HG02852 (cell line): ENCODE data around the gene DTX2.
A peak's percentile ranks its signal among the peaks of the same experiment; 100 is the strongest.
"Not testable (repeated sequence)": the region's sequence is repeated elsewhere in the genome, so short reads cannot be mapped to it uniquely, and the experiment has no call there.

Experiments used
- ATAC-seq: cut with Tn5 transposase; IDR thresholded peaks from one replicate; pipeline ENCODE4 v1.9.1; 2021; ENCODE audit warnings: mild to moderate bottlenecking, moderate library complexity; ENCODE audit not compliant: unreplicated experiment

The DTX2 gene

GRCh38 chr7:76442664-76443446, 18.7 kb upstream of the DTX2 start:
- ATAC-seq, result not testable (repeated sequence)

GRCh38 chr7:76443846-76444245, 17.7 kb upstream of the DTX2 start:
- not testable (repeated sequence) for ATAC-seq

- ATAC-seq, result peak; percentile 84
Measured at GRCh38 chr7:76445577-76446008, 15.9 kb upstream of the DTX2 start.

GRCh38 chr7:76457017-76457416, 4.5 kb upstream of the DTX2 start:
- not testable (repeated sequence) for ATAC-seq

- ATAC-seq, result not testable (repeated sequence)
Measured at GRCh38 chr7:76458504-76458903, 3.0 kb upstream of the DTX2 start.

- not testable (repeated sequence) for ATAC-seq
Measured at GRCh38 chr7:76460767-76461166, 742 bp upstream of the DTX2 start.

- not testable (repeated sequence) for ATAC-seq
Measured at GRCh38 chr7:76462271-76462882, 868 bp downstream of the DTX2 start.

- ATAC-seq, result not testable (repeated sequence)
Measured at GRCh38 chr7:76464959-76465358, 3.5 kb downstream of the DTX2 start.

- not testable (repeated sequence) for ATAC-seq
Measured at GRCh38 chr7:76465950-76466349, 4.4 kb downstream of the DTX2 start.

- not testable (repeated sequence) for ATAC-seq
Measured at GRCh38 chr7:76467743-76468404, 6.4 kb downstream of the DTX2 start.

- not testable (repeated sequence) for ATAC-seq
Measured at GRCh38 chr7:76471556-76472221, 10.2 kb downstream of the DTX2 start.

GRCh38 chr7:76473097-76473496, 11.6 kb downstream of the DTX2 start:
- not testable (repeated sequence) for ATAC-seq

- not testable (repeated sequence) for ATAC-seq
Measured at GRCh38 chr7:76476280-76476679, 14.8 kb downstream of the DTX2 start.

GRCh38 chr7:76476742-76477474, 15.4 kb downstream of the DTX2 start:
- ATAC-seq, result not testable (repeated sequence)

GRCh38 chr7:76479628-76480027, 18.1 kb downstream of the DTX2 start:
- not testable (repeated sequence) for ATAC-seq

- not testable (repeated sequence) for ATAC-seq
Measured at GRCh38 chr7:76480403-76481253, 19.1 kb downstream of the DTX2 start.

GRCh38 chr7:76482660-76483059, 21.2 kb downstream of the DTX2 start:
- not testable (repeated sequence) for ATAC-seq

- not testable (repeated sequence) for ATAC-seq
Measured at GRCh38 chr7:76483081-76483480, 21.6 kb downstream of the DTX2 start.

- not testable (repeated sequence) for ATAC-seq
Measured at GRCh38 chr7:76484456-76484855, 22.9 kb downstream of the DTX2 start.
